ENCODE measurements around the gene CCDC70. TPM values are rescaled to one million over a fixed set of nuclear protein-coding genes. Genes with fewer than 3 reads are reported as not detected.

Gene CCDC70
- total RNA-seq, 1 experiment from 2014 or later, result not detected

GRCh38 chr13:51869916-51870315 is 8.1 kb downstream of the CCDC70 start:
- Mint-ChIP-seq H3K27me3 (ENCODE audit: low read depth) (peaks cover 2% of the 10 kb centered on the region; the same call in 1 of the 2 replicates), H3K27ac (no peak overlapping the region), H3K9me3 (no peaks in the 10 kb centered on the region), H3K4me1 (no peaks in the 10 kb centered on the region), H3K36me3 (no peaks in the 10 kb centered on the region), H3K4me3 (no peak overlapping the region)
- DNase-seq (ENCODE audit: low spot score) (no peak), ATAC-seq (no peak)
- TF ChIP-seq AR (CRISPR knock-in tag; IDR thresholded peaks at IDR 0.05) (no peak), ZNF232 (CRISPR knock-in tag; IDR thresholded peaks at IDR 0.05) (no peak), ZMAT4 (CRISPR knock-in tag; IDR thresholded peaks at IDR 0.05) (no peak), SP1 (CRISPR knock-in tag; conservative IDR thresholded peaks at IDR 0.05) (no peak), NR3C1 (CRISPR knock-in tag; conservative IDR thresholded peaks at IDR 0.05; ENCODE audit: low read depth) (no peak), MAX (CRISPR knock-in tag; IDR thresholded peaks at IDR 0.05) (no peak), IRF2 (CRISPR knock-in tag; IDR thresholded peaks at IDR 0.05; ENCODE audit: borderline replicate concordance, low read depth) (no peak), ZNF263 (CRISPR knock-in tag; IDR thresholded peaks at IDR 0.05; ENCODE audit: low read depth) (no peak), NFYB (CRISPR knock-in tag; conservative IDR thresholded peaks at IDR 0.05; ENCODE audit: low read depth) (no peak), SMAD4 (CRISPR knock-in tag; IDR thresholded peaks at IDR 0.05) (no peak), ZNF416 (CRISPR knock-in tag; IDR thresholded peaks at IDR 0.05) (no peak), ZNF396 (CRISPR knock-in tag; IDR thresholded peaks at IDR 0.05; ENCODE audit: borderline replicate concordance) (no peak), RELA (CRISPR knock-in tag; IDR thresholded peaks at IDR 0.05; ENCODE audit: borderline replicate concordance) (no peak), ATF6 (CRISPR knock-in tag; IDR thresholded peaks at IDR 0.05) (no peak), ZNF512 (CRISPR knock-in tag; IDR thresholded peaks at IDR 0.05; ENCODE audit: borderline replicate concordance) (no peak)
- ChIA-PET POLR2A (no interaction called here), CTCF (no interaction called here)

GRCh38 chr13:51870616-51871015 is 8.8 kb downstream of the CCDC70 start:
- CTCF ChIA-PET, result interaction anchor here (1.8 kb wide), 1 partner anchor 258 kb away, joined by 5 read pairs; the partner anchor contains the start of gene NEK5
- Mint-ChIP-seq H3K36me3 (no peaks in the 10 kb centered on the region), H3K27me3 (ENCODE audit: low read depth) (0 out of 2 replicates have a peak, but pooled peaks cover 2% of the 10 kb centered on the region), H3K4me3 (no peak overlapping the region), H3K9me3 (no peaks in the 10 kb centered on the region), H3K27ac (no peak overlapping the region), H3K4me1 (no peaks in the 10 kb centered on the region)
- no peak for TF ChIP-seq SP1 (CRISPR knock-in tag; conservative IDR thresholded peaks at IDR 0.05)
- TF ChIP-seq PRRX2 (CRISPR knock-in tag; IDR thresholded peaks at IDR 0.05), result no peak
- no peak for TF ChIP-seq ZBTB43 (CRISPR knock-in tag; IDR thresholded peaks at IDR 0.05)
- TF ChIP-seq OVOL2 (CRISPR knock-in tag; IDR thresholded peaks at IDR 0.05; ENCODE audit: borderline replicate concordance), result no peak
- no peak for TF ChIP-seq ELF4 (CRISPR knock-in tag; IDR thresholded peaks at IDR 0.05; ENCODE audit: low read depth)
- no peak for TF ChIP-seq KAT7 (CRISPR knock-in tag; IDR thresholded peaks at IDR 0.05; ENCODE audit: borderline replicate concordance)
- no peak for TF ChIP-seq SMAD3 (CRISPR knock-in tag; IDR thresholded peaks at IDR 0.05; ENCODE audit: borderline replicate concordance)
- TF ChIP-seq ATF6 (CRISPR knock-in tag; IDR thresholded peaks at IDR 0.05), result no peak
- no peak for TF ChIP-seq NFYB (CRISPR knock-in tag; conservative IDR thresholded peaks at IDR 0.05; ENCODE audit: low read depth)
- ATAC-seq (no peak), DNase-seq (ENCODE audit: low spot score) (no peak)
- POLR2A ChIA-PET, result no interaction called here

Data from WTC11 (cell line).